Hematopoietic multipotent progenitor cell treated with erythropoietin and hydrocortisone succinate and interleukin-3 and kit ligand, for 15 days (in vitro differentiated cells): ENCODE data around the gene NFIA.

Experiments used
- DNase-seq: peaks from one replicate; pipeline ENCODE4 v3.0.0-alpha.2; 2015; ENCODE audit warnings: low spot score

The NFIA gene

DNA sequence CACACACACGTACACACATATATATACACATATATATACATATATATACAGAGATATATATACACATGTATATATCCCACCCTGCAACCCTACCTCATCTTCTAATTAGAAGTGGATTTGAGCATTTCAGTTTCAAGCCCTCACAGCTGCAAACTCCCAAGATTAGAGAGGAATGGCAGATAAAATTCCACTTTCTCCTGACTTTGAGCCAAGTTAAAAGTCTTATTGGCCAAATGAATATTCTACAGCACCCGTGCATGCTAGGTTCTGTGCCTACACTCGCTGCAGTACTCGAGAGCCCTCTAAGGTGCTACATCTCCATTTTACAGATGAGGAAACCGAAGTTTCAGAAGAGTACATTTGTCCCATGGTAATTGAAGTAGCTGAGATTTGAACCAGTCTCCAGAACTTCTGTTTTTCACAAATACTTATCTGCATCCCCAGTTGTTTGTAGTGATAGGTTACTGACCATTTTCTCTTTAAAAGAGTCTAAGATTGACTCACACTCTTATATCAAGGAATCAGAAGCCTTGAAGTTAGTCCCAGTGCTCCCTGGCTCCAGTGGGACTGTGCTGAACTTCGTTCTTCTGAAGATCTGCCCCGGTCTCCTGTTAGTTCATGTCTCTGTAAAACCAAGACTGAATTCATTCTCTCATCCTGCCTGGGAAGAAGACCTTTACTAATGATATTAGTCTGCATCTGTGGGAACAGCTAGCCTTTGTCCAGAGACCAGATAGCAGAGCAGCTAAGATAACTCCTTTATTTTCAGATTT is 350.4 kb downstream of the NFIA start:
- DNase-seq: no peak

GRCh38 chr1:61433646-61434045 is 351.3 kb downstream of the NFIA start:
- no peak for DNase-seq

GRCh38 chr1:61434276-61434675 is 351.9 kb downstream of the NFIA start:
- DNase-seq: no peak

- no peak for DNase-seq
Observed at GRCh38 chr1:61435226-61435625, 352.9 kb downstream of the NFIA start.

- peak; percentile 16 for DNase-seq
Observed at GRCh38 chr1:61436016-61436415, 353.7 kb downstream of the NFIA start.

GRCh38 chr1:61436491-61437120 is 354.2 kb downstream of the NFIA start:
- no peak for DNase-seq

DNA sequence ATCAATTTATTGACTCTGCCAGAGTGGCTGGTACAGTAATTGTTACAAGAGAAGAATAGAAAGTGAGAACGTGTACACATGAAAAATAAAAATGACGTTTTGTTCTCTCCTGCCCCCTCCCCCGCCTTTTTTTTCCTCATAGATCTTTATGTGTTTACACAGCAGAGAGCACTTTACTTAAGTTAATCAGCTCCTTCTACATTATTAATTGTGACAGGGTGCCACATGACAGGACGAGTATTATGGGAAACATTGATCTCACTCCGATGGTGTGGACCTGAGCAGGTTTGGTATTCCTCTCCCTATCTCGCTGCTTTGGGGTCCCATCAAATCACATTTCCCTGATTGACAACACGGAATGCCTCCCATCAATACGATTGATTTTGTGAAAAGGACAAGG is 356.9 kb downstream of the NFIA start:
- DNase-seq: no peak

DNA sequence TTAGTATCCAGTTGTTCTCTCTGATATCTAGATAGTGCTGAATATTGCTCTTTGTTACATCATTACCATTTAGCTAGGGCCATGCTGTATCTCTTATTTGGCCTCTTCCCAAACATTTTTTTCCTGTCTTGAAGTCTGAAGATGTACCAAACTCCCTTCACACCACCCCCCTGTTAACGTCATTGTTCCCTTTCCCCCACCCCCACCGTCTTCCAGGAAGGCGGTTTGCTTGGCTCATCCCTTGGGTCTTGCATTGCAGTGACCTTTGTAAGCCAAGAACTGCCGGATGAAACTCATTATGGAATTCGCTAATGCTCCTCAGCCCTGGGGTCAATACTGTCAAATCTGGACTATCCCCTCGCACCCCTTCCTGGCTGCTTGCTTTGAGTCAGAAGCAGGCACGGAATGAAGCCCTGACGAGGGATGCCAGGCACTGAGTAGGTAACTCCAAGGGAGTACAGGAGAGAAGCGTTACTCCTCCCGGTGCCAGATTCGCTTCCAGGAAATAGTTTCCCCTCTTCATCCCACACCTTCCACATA is 359.4 kb downstream of the NFIA start:
- no peak for DNase-seq

GRCh38 chr1:61442544-61442943 is 360.2 kb downstream of the NFIA start:
- no peak for DNase-seq

DNA sequence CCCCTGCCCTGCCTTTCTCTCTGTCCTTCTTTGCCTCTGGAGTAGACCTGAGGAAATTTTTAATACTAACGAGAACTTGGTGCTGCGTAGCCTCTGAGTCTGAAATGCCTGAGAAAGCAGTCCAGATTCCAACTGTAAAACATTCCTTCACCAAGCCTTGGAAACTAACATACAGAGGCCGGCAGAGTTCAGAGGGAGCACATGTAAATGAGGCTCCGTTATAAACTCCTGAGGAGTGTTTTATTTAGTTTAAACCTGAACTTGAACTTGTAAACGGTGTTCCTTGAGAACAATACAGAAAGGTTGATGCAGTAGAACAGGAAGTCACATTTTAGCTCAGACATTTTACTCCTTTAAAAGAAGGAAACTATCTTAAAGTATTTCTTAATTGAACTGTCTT is 361.9 kb downstream of the NFIA start:
- no peak for DNase-seq

DNA sequence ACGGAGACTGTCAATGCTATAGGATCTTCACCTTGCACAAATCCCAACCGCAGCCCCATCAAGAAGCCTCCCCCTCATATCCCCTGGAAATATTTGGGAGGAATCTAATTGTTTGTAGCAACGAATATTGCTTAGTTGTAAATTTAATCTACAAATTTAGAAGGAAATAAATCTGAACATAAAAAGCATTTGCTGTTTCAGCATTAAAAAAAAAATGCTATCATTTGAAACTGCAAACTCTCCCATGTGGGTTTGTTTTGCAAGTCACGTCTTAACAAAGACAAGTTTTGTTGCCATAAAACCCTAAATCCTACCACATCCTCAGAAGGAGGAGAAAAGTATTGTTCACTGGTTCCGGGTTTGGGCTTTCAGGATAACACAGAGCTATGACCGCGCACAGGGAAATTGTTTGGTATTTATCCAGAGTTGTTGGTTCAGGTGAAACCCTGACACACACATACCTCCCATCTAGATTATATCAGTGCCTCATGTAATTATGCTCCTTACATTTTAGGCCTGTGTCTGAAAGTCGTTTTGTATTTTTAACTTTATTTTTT is 363.0 kb downstream of the NFIA start:
- no peak for DNase-seq

DNA sequence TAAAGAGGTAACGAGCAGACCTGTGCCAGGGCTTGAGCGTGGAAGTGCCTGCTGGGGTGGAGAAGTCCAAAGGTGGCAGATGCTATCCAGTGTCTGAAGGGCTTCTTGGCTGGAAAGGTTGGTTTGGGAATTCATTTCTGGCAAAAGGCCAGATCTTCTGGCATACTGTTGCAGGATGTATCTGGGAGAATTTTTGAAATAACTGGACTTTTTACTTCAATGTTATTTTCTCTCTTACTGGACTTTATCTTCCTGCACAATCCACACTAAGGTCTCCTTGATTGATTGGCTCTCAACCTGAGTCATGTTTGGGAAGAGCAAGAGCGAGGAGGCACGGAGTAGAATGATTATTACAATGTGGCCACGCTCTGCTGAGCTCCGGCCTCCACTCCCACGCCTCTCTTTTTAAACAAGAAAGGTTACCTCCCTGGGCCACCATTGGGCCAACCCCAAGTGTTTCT is 364.2 kb downstream of the NFIA start:
- no peak for DNase-seq

- no peak for DNase-seq
Observed at GRCh38 chr1:61447106-61447967, 365.0 kb downstream of the NFIA start.

- DNase-seq: no peak
Observed at GRCh38 chr1:61447968-61448430, 365.6 kb downstream of the NFIA start.

- DNase-seq: no peak
Observed at GRCh38 chr1:61448914-61449313, 366.6 kb downstream of the NFIA start.

GRCh38 chr1:61449410-61449809 is 367.0 kb downstream of the NFIA start:
- no peak for DNase-seq

DNA sequence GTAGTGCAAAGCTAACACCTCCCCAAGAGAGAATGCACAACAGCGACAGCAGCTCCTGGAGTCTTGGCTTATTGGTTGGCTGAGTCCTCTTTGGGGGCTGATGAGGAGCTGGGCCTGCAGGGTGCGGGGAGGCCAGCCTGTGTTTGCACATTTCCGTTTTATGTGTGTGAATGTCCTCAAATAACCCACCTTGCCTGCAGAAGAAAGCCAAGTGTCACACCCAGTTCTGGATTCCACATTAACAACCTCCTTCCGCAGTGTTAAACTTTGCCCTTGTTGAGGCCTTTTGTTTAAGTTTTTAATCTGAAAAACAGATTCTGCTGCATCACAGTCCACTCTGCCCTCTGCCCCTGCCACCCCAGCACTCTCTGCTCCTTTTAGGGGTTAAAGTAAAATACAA is 368.1 kb downstream of the NFIA start:
- DNase-seq: no peak

DNA sequence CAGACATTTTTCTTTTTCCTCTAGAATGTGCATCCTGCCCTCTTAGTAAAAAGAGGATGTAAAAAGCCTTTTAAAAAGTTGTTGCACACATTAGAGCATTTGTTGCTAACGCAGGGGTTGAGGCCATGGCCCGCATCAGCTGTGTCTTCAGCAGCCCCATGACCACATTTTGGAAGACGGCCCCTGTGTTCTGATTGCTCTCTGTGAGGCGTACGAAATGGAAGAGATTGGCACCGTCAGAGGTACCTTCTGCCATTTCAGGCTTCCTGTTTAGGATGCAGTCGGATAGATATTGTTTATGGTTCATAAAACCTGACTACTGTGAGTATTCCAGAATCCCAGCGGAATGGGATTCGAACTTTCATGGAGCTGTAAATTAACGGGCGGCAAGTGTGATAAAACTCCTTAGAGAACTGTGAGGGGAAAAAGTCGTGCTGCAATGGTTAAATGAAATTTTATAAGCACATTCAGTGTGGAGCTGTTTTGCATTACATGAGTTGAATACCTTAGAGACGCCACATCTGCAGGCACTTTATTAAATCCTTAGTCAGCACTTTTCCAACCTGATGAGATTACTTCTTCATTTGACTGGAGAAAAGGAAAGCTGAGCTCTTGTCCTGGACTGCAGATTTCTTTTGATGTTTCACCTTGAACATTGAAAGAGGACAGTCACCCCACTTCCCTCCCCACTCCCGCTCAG is 368.7 kb downstream of the NFIA start:
- no peak for DNase-seq

- no peak for DNase-seq
Observed at GRCh38 chr1:61451572-61451968, 369.2 kb downstream of the NFIA start.

GRCh38 chr1:61452176-61453035 is 370.0 kb downstream of the NFIA start:
- no peak for DNase-seq
